ENCODE results near the gene HSPA4. TPM values are rescaled to one million over a fixed set of nuclear protein-coding genes. Genes with fewer than 3 reads are reported as not detected.

Gene HSPA4
- total and polyA plus RNA-seq, 2 of the 13 experiments (the other 11 are each of a cell fraction or from before 2014, with no cell fraction given), result 36.6 to 231 TPM

GRCh38 chr5:133049726-133050048, 2.1 kb upstream of the HSPA4 start (continued):
- TF ChIP-seq GMEB2 (CRISPR knock-in tag; IDR thresholded peaks at IDR 0.05; ENCODE audit: low read depth) (no peak), ZNF83 (CRISPR knock-in tag; IDR thresholded peaks at IDR 0.05; ENCODE audit: borderline replicate concordance) (no peak), ZNF780A (CRISPR knock-in tag; IDR thresholded peaks at IDR 0.05) (no peak), HDAC6 (IDR thresholded peaks at IDR 0.05; ENCODE audit: low read depth, low read length) (no peak), RBAK (CRISPR knock-in tag; IDR thresholded peaks at IDR 0.05) (no peak), ZNF329 (CRISPR knock-in tag; IDR thresholded peaks at IDR 0.05; ENCODE audit: low read depth) (no peak), ZNF615 (CRISPR knock-in tag; IDR thresholded peaks at IDR 0.05; ENCODE audit: borderline replicate concordance) (no peak), JDP2 (CRISPR knock-in tag; IDR thresholded peaks at IDR 0.05; ENCODE audit: borderline replicate concordance) (no peak), ELF4 (CRISPR knock-in tag; IDR thresholded peaks at IDR 0.05; ENCODE audit: borderline replicate concordance) (no peak), CCAR2 (optimal IDR thresholded peaks at IDR 0.05; ENCODE audit: low read depth, low read length) (no peak), HNF4A (CRISPR knock-in tag; IDR thresholded peaks at IDR 0.05) (peak; percentile 88), ZNF790 (CRISPR knock-in tag; IDR thresholded peaks at IDR 0.05; ENCODE audit: borderline replicate concordance) (no peak)
- TF ChIP-seq, protein P1, sequence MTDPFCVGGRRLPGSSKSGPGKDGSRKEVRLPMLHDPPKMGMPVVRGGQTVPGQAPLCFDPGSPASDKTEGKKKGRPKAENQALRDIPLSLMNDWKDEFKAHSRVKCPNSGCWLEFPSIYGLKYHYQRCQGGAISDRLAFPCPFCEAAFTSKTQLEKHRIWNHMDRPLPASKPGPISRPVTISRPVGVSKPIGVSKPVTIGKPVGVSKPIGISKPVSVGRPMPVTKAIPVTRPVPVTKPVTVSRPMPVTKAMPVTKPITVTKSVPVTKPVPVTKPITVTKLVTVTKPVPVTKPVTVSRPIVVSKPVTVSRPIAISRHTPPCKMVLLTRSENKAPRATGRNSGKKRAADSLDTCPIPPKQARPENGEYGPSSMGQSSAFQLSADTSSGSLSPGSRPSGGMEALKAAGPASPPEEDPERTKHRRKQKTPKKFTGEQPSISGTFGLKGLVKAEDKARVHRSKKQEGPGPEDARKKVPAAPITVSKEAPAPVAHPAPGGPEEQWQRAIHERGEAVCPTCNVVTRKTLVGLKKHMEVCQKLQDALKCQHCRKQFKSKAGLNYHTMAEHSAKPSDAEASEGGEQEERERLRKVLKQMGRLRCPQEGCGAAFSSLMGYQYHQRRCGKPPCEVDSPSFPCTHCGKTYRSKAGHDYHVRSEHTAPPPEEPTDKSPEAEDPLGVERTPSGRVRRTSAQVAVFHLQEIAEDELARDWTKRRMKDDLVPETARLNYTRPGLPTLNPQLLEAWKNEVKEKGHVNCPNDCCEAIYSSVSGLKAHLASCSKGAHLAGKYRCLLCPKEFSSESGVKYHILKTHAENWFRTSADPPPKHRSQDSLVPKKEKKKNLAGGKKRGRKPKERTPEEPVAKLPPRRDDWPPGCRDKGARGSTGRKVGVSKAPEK (CRISPR knock-in tag; IDR thresholded peaks at IDR 0.05; ENCODE audit: borderline replicate concordance), result no peak
- TF ChIP-seq, protein P2, sequence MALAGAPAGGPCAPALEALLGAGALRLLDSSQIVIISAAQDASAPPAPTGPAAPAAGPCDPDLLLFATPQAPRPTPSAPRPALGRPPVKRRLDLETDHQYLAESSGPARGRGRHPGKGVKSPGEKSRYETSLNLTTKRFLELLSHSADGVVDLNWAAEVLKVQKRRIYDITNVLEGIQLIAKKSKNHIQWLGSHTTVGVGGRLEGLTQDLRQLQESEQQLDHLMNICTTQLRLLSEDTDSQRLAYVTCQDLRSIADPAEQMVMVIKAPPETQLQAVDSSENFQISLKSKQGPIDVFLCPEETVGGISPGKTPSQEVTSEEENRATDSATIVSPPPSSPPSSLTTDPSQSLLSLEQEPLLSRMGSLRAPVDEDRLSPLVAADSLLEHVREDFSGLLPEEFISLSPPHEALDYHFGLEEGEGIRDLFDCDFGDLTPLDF (CRISPR knock-in tag; IDR thresholded peaks at IDR 0.05), result no peak
- TF ChIP-seq, protein P3, sequence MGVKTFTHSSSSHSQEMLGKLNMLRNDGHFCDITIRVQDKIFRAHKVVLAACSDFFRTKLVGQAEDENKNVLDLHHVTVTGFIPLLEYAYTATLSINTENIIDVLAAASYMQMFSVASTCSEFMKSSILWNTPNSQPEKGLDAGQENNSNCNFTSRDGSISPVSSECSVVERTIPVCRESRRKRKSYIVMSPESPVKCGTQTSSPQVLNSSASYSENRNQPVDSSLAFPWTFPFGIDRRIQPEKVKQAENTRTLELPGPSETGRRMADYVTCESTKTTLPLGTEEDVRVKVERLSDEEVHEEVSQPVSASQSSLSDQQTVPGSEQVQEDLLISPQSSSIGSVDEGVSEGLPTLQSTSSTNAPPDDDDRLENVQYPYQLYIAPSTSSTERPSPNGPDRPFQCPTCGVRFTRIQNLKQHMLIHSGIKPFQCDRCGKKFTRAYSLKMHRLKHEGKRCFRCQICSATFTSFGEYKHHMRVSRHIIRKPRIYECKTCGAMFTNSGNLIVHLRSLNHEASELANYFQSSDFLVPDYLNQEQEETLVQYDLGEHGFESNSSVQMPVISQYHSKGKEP (CRISPR knock-in tag; IDR thresholded peaks at IDR 0.05), result no peak
- TF ChIP-seq, protein P4, sequence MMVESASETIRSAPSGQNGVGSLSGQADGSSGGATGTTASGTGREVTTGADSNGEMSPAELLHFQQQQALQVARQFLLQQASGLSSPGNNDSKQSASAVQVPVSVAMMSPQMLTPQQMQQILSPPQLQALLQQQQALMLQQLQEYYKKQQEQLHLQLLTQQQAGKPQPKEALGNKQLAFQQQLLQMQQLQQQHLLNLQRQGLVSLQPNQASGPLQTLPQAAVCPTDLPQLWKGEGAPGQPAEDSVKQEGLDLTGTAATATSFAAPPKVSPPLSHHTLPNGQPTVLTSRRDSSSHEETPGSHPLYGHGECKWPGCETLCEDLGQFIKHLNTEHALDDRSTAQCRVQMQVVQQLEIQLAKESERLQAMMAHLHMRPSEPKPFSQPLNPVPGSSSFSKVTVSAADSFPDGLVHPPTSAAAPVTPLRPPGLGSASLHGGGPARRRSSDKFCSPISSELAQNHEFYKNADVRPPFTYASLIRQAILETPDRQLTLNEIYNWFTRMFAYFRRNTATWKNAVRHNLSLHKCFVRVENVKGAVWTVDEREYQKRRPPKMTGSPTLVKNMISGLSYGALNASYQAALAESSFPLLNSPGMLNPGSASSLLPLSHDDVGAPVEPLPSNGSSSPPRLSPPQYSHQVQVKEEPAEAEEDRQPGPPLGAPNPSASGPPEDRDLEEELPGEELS (CRISPR knock-in tag; IDR thresholded peaks at IDR 0.05), result peak; percentile 89
